Mesenchymal stem cell (in vitro differentiated cells and primary cell): ENCODE measurements around the gene PATL2. TPM values are rescaled to one million over a fixed set of nuclear protein-coding genes. Genes with fewer than 3 reads are reported as not detected.

Experiments used
- small RNA-seq: library from polyadenylated mRNA; stranded (forward); fragments of <200 nt; extraction: miRNeasy Mini kit (QIAGEN cat#:217004); gene quantifications from one replicate; pipeline ENCODE3, GENCODE V24; 2013; ENCODE audit warnings: low read depth

Gene PATL2

Small RNAs within 50 kb of the gene (small RNA-seq; reads per million reads assigned to genes)
- gene RF00019 = not detected
